IPS DF 19.7 (cell line): ENCODE data around the gene SSTR1.

ENCODE experiments used
- DNase-seq: peaks from one replicate; pipeline ENCODE4 v3.0.0-alpha.2; 2013; ENCODE audit warnings: low read depth, low spot score

Gene SSTR1

GRCh38 chr14:38233218-38233617 is 25.5 kb downstream of the SSTR1 start:
- DNase-seq = no peak

GRCh38 chr14:38238332-38238731 is 30.6 kb downstream of the SSTR1 start:
- DNase-seq = no peak

DNA sequence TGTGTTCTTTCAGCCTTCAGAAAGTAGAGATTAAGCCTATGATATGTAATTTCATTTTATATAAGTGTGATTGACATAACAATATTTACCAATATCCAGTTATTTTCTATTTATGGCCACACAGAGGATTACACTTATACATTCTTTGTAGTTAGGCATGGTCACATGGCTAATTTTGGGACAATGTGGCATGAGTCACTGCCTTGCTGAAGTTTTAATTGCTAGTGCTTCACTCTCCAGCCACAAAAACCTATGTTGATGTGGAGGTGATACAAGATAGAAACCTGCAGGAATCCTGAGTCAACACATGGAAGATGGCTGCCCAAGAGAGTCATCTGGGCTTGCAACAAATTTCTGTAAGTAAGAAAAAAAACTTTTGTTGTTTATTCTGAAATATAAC is 31.2 kb downstream of the SSTR1 start:
- DNase-seq = no peak

DNA sequence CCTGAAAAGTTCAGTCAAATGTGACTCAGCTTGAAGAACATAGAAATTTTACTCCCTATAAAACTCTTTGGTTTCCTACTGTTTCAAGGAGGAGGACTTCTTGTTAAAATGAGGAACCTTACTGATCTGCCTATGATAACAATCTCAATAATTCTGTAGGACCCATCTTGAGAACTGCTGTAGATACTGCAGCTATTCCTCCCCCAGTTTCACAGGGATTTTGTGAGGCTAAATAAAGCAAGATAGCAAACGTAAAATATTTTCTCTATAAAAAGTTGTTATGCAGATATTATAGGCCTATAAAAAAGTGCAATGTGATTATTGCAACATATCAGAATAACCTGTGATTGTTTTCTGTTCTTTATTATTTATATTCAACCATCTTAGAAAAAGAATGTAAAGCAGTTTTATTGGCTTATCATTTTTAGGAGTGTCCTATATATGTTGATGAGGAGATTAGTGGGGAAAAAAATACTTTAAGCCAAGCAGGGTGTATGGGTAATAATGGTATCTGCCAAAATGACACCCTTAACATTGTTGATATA is 36.1 kb downstream of the SSTR1 start:
- no peak for DNase-seq

DNA sequence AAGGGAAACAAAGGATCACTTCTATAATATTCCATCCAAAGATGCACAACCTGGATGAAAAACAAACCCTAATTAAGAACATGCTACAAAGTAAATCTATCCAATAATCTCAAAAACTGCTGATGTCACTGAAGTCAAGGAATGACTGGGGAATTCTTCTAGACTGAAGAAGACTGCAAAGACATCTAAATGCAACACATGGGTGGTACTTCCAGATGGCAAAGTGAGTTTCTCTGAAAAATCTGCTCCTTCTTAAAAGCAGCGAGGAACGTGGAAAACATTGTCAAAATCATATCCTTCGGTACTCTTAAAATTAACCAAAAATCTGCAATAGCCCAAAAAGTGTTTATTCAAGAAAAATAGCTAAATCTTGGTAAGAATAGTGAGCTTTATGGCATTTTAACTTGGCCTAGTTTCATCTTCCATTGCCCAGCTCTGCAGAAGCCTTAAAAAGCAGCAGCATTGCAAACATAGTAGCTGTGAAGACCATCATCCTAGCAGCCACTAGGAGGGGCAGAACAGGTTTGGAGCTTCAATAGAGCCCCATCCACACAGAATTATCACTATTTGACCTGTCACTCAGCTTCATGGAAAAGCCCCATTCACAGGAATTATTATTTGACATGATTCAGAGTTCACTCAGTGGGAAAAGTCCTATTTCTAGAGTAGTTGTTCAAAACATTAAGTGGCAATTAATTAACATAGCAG is 40.8 kb downstream of the SSTR1 start:
- DNase-seq = no peak

DNA sequence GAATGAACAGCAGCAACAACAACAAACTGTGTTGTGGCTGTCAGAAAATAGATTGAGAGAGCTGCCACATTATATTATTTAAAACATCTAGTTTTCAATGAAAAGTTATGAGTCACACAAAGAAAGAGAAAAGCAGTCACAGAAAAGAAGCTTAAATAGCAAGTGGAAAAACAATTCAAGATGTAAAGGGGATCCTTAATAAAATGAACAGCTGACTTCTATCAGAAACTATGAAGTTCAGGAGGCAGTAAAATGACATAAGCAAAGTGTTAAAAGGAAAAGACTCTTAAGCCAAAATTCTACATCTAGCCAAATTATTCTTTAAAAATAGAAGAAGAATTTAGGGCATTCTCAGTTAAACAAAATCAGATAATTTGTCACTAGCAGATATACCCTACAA is 42.6 kb downstream of the SSTR1 start:
- no peak for DNase-seq

DNA sequence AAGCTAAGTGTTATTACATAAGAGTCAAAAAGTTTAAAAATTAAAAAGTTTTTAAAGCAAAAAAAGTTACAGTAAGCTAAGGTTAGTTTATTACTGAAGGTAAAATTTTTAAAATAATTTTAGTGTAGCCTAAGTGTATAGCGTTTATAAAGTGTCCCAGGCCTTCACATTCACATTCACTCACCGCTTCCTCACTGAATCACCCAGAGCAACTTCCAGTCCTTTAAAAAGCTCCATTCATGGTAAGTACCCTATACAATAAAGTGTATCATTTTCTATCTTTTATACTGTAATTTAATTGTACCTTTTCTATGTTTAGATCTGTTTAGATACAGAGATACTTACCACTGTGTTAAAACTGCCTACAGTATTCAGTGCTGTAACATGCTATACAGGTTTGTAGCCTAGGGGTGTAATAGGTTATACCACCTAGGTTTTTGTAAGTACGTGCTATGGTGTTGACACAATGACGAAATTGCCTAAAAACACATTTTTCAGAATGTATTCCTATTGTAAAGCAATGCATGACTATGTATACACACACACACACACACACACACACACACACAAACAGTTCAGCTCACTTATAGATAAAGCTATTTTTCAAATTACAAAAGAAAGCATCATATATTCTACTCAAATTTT is 44.5 kb downstream of the SSTR1 start:
- no peak for DNase-seq

DNA sequence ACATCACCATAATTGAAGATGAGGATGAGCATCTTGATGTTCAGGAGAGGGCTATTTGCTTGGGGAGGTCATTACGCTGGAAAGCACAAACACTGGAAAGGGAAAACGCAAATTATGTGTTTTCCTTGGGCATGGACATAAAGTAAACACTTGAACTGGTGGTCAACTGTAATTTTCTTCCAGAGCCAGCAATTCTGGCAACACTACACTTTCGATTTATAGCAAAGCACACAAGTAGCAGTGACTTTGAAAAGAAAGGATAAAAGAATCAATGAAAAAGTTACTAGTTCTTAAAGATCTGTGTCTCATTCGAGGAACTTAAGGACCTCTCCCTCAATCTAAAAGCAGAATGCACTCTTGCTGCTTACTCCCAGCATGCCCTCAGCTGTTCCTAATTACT is 46.0 kb downstream of the SSTR1 start:
- no peak for DNase-seq

DNA sequence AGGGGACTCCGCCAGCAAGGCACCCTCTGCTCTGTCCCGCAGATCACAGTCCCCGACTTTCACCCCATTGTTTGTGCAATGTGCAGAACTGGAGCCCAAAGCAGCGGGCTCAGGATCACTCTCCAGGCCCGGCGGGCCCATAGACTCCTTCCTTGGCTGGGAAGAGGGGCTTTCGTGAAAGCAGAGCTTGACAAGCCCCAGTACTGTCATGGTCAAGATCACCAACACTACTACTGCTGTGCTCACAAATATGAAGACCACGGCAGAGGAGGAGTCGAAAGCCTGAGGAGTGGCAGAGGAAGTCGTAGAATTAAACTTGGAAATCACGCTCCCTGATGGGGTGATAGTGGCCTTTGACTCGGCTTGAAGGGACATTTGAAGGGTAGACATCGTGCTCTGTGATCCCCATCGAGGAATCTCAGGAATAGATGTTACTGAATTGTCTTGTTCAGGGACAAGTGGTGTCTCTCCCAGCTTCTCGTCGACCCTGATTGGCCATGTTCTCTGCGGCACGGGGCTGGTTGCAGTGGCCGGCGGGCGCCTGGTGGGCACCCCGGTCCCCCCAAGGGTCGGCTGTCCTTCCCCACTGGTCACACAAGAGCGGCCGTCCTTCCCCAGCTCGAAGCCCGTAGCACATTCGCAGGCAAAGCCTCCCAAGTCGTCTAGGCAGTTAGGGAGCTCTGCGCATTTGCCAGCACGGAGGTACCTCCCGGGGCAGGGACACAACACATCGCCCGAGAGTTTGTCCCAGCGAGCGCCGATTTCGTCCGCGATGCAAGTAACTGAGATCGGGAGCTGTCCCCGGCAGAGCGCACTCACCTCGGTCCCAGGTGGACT is 47.1 kb downstream of the SSTR1 start:
- DNase-seq = no peak

DNA sequence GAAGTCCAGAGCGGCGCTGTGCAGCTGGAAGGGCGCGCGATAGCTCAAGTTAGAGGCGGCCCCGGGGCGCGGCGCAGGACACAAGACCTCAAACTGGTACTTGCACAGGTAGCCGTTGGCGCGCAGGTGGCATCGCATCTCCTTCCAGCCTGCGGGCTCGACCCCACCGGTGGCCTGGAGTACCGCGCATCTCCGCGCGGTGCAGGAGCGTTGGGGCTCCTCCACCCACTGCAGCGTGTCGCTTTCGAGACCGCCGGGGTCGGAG is 47.6 kb downstream of the SSTR1 start:
- DNase-seq = no peak

DNA sequence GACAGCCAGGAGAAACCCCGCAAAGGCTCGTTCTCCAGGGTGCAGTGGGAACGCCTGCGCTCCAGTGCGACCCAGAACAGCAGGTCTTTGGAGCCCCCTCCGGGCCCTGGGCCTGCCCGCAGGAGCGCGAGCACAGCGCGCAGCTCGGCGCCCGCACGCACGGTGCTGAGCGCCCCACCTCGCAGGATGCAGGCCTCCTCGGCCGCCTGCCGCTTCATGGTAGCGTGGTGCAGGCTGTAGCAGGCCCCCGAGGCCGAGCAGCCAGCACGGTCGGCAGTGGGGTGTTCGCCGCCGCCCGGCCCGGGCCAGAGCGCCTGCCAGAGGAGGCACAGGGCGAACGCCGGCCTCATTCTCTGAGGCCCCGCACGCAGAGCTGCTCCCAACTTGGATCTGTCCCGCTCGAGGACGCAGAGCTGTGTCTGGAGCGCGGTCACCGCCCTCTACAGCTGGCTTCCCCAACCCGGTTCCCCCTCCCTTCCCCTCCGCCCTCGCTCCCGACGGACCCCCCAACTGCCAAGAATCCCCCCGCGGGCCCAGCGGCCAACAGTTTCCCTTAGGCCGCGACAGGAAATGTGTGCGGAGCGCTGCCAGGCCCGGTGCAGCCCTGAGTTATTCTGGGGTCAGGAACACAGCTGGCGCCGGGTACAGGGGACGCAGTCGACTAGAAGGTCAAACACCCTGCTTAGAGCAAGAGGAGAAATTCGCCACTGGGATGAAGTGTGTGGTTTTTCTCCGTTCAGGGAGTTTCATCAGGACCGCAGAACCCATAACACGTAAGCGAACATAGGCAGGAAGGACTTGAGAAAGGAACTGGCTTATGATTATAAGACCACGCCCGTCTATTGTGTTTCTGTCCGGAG is 48.2 kb downstream of the SSTR1 start, which contains the start of gene CLEC14A:
TSS of gene CLEC14A (minus strand) at position 421 of the 860 bp plus-strand sequence. CDS start at position 350, 71 bp downstream.
- DNase-seq = no peak

DNA sequence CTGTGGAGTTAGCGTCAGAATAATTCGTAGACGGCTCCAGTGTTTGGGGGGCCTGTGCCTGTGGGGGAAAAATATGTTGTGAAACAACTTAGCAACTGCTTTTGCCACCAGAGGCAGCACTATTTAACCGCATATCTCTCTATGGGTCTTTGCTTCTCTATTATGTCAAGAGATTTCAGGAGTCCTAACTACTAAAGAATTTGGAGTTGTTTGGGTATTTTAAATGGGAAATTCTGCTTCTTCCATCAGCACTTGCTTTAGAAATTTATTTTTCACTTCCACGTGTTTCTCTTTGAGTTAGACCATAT is 48.8 kb downstream of the SSTR1 start:
- DNase-seq = no peak

GRCh38 chr14:38257507-38257906 is 49.8 kb downstream of the SSTR1 start:
- no peak for DNase-seq

- DNase-seq = no peak
Observed at GRCh38 chr14:38261620-38262019, 53.9 kb downstream of the SSTR1 start.
